IMR-90 (cell line): ENCODE measurements around the gene TCF4. TPM values are rescaled to one million over a fixed set of nuclear protein-coding genes. Genes with fewer than 3 reads are reported as not detected.

Experiments
- ATAC-seq: fragments of 200-7000 bp; cut with Tn5 transposase; 2 replicates; pipeline ENCODE4 v1.9.1; 2020; ENCODE audit warnings: low read depth, mild to moderate bottlenecking, moderate library complexity
- BruUV-seq: library from RNA; stranded (reverse); fragments of 400-500 nt; replicated peaks from 2 replicates; lab custom pipeline; 2021; lab: Mats Ljungman, UMichigan
- CTCF ChIA-PET: fragments of 300-600 bp; formaldehyde crosslinking; extraction: SDS; loops from one replicate; lab custom pipeline; 2021; ENCODE audit warnings: antibody characterized with exemption; lab: Yijun Ruan, JAX
- POLR2A ChIA-PET: fragments of 300-600 bp; sonication (Branson Sonifier 250); formaldehyde crosslinking; loops from one replicate; lab custom pipeline; 2022; ENCODE audit warnings: antibody characterized with exemption; ENCODE audit not compliant: unreplicated experiment; lab: Charles Lee
- DNase-seq: peaks from one replicate; pipeline ENCODE4 v3.0.0; 2013
- H2AFZ ChIP-seq: replicated peaks from 2 replicates; pipeline ENCODE3; 2013; ENCODE audit warnings: low read length, mild to moderate bottlenecking; ENCODE audit not compliant: poor library complexity
- H2AK5ac ChIP-seq: 2 replicates; pipeline ENCODE4 v1.6.1; 2013; ENCODE audit warnings: low read depth, low read length, inconsistent platforms
- H2AK9ac ChIP-seq: replicated peaks from 2 replicates; pipeline ENCODE3; 2013; ENCODE audit warnings: mild to moderate bottlenecking, low read depth, low read length, moderate library complexity; ENCODE audit not compliant: poor library complexity
- H2BK120ac ChIP-seq: 2 replicates; pipeline ENCODE4 v1.6.1; 2013; ENCODE audit warnings: low read depth, low read length, inconsistent platforms
- H2BK15ac ChIP-seq: 3 replicates; pipeline ENCODE4 v1.6.1; 2013; ENCODE audit warnings: low read depth, low read length, inconsistent platforms
- H2BK20ac ChIP-seq: 2 replicates; pipeline ENCODE4 v1.6.1; 2013; ENCODE audit warnings: low read depth, mild to moderate bottlenecking, inconsistent platforms, low read length, moderate library complexity
- H2BK5ac ChIP-seq: 2 replicates; pipeline ENCODE4 v1.6.1; 2013; ENCODE audit warnings: mild to moderate bottlenecking, low read depth, low read length, inconsistent platforms; ENCODE audit not compliant: poor library complexity, severe bottlenecking
- H3K14ac ChIP-seq: replicated peaks from 2 replicates; pipeline ENCODE4 v1.6.1; 2013; ENCODE audit warnings: low read depth, low read length, inconsistent platforms
- H3K18ac ChIP-seq: 2 replicates; pipeline ENCODE4 v1.6.1; 2013; ENCODE audit warnings: low read depth, low read length, control low read depth
- H3K23ac ChIP-seq: 2 replicates; pipeline ENCODE4 v1.6.1; 2013; ENCODE audit warnings: low read depth, low read length, inconsistent platforms
- H3K27ac ChIP-seq: 2 replicates; pipeline ENCODE4 v1.5.1; 2013; ENCODE audit warnings: mild to moderate bottlenecking, control low read depth, low read length; ENCODE audit not compliant: insufficient read depth
- H3K27me3 ChIP-seq: 2 replicates; pipeline ENCODE4 v1.6.1; 2013; ENCODE audit warnings: low read length; ENCODE audit not compliant: control insufficient read depth, insufficient read depth
- H3K36me3 ChIP-seq: 2 replicates; pipeline ENCODE4 v1.6.1; 2013; ENCODE audit warnings: low read length, mixed read lengths; ENCODE audit not compliant: control insufficient read depth, insufficient read depth
- H3K4ac ChIP-seq: 2 replicates; pipeline ENCODE4 v1.6.1; 2013; ENCODE audit warnings: low read depth, low read length, inconsistent platforms
- H3K4me1 ChIP-seq: 2 replicates; pipeline ENCODE4 v1.6.1; 2013; ENCODE audit warnings: low read length, mixed read lengths; ENCODE audit not compliant: control insufficient read depth, insufficient read depth
- H3K4me2 ChIP-seq: 2 replicates; pipeline ENCODE4 v1.6.1; 2013; ENCODE audit warnings: low read depth, mild to moderate bottlenecking, control low read depth, low read length, moderate library complexity
- H3K4me3 ChIP-seq: 2 replicates; pipeline ENCODE4 v1.5.1; 2013; ENCODE audit warnings: low read depth, mild to moderate bottlenecking, control low read depth, low read length, moderate library complexity; ENCODE audit not compliant: insufficient read depth
- H3K56ac ChIP-seq: 2 replicates; pipeline ENCODE4 v1.6.1; 2013; ENCODE audit warnings: low read length, inconsistent platforms; ENCODE audit not compliant: insufficient read depth; ENCODE audit errors: extremely low read depth
- H3K79me1 ChIP-seq, 2 experiments: 2 replicates each; pipeline ENCODE4 v1.6.1; 2013; ENCODE audit warnings: low read length in 2 of 2, inconsistent platforms in 1 of 2, low read depth in 1 of 2
- H3K9ac ChIP-seq: 2 replicates; pipeline ENCODE4 v1.6.1; 2013; ENCODE audit warnings: low read depth, low read length, control low read depth
- H3K9me1 ChIP-seq: 2 replicates; pipeline ENCODE4 v1.6.1; 2013; ENCODE audit warnings: low read length, inconsistent platforms; ENCODE audit not compliant: insufficient read depth
- H3K9me3 ChIP-seq: 2 replicates; pipeline ENCODE4 v1.6.1; 2013; ENCODE audit warnings: low read length; ENCODE audit not compliant: control insufficient read depth, insufficient read depth
- H4K20me1 ChIP-seq: 2 replicates; pipeline ENCODE4 v1.6.1; 2013; ENCODE audit warnings: low read length, inconsistent platforms; ENCODE audit not compliant: insufficient read depth
- H4K5ac ChIP-seq: 2 replicates; pipeline ENCODE4 v1.6.1; 2013; ENCODE audit warnings: mild to moderate bottlenecking, low read depth, low read length, control low read depth
- H4K8ac ChIP-seq, 2 experiments: 2 replicates each; pipeline ENCODE4 v1.6.1; 2013; ENCODE audit warnings: low read depth in 2 of 2, low read length in 2 of 2, control low read depth in 1 of 2, inconsistent platforms in 1 of 2
- H4K91ac ChIP-seq: 2 replicates; pipeline ENCODE4 v1.6.1; 2013; ENCODE audit warnings: low read depth, low read length, inconsistent platforms; ENCODE audit not compliant: insufficient read depth
- BHLHE40 ChIP-seq: fragments of 150-350 bp; IDR thresholded peaks from 2 replicates; pipeline ENCODE4 v1.6.1; 2016; ENCODE audit warnings: mild to moderate bottlenecking, low read depth, low read length
- CEBPB ChIP-seq: IDR thresholded peaks from 2 replicates; pipeline ENCODE4 v1.6.1; 2012; ENCODE audit warnings: low read depth, low read length, improper control_type of control experiment
- FOS ChIP-seq: fragments of 150-350 bp; IDR thresholded peaks from 2 replicates; pipeline ENCODE4 v1.6.1; 2016; ENCODE audit warnings: low read depth, low read length
- MAZ ChIP-seq: IDR thresholded peaks from 2 replicates; pipeline ENCODE4 v1.6.1; 2012; ENCODE audit warnings: low read depth, mild to moderate bottlenecking, low read length, improper control_type of control experiment, moderate library complexity, borderline replicate concordance
- MXI1 ChIP-seq: IDR thresholded peaks from 2 replicates; pipeline ENCODE4 v1.6.1; 2012; ENCODE audit warnings: low read depth, mild to moderate bottlenecking, low read length, moderate library complexity, borderline replicate concordance
- NFE2L2 ChIP-seq: fragments of 150-350 bp; IDR thresholded peaks from 2 replicates; pipeline ENCODE4 v1.6.1; 2016; ENCODE audit warnings: low read depth, mild to moderate bottlenecking, low read length
- POLR2A ChIP-seq: IDR thresholded peaks from 2 replicates; pipeline ENCODE4 v1.6.1; 2012; ENCODE audit warnings: mild to moderate bottlenecking, low read depth, low read length
- RFX5 ChIP-seq: IDR thresholded peaks from 2 replicates; pipeline ENCODE4 v1.8.0; 2012; ENCODE audit warnings: low read depth, mild to moderate bottlenecking, low read length, moderate library complexity
- WGBS, 2 experiments: methylation state at CpG; one replicate each; pipeline versions ENCODE4 v1.1.5 to v1.1.7; 2013; ENCODE audit warnings: missing lambda C conversion rate in 2 of 2; ENCODE audit not compliant: insufficient read length in 1 of 2; ENCODE audit errors: extremely low coverage in 2 of 2; 5-methylcytosine and 5-hydroxymethylcytosine counted together
- dilution Hi-C: fragments of 300-500 bp; cut with HindIII; formaldehyde crosslinking; loops from one replicate; pipeline ENCODE4 v1.14.3; 2018; ENCODE audit warnings: low sequenced_read_pairs; ENCODE audit not compliant: unreplicated experiment
- in situ Hi-C: fragments of 300-500 bp; cut with MboI; formaldehyde crosslinking; loops from 3 replicates; pipeline ENCODE4 v1.14.3; 2019; ENCODE audit warnings: low sequenced_read_pairs, inconsistent platforms, mixed read lengths
- intact Hi-C: fragments of 100-400 bp; cut with micrococcal nuclease; formaldehyde crosslinking; loops from 2 replicates; pipeline ENCODE4 v1.10.0; 2022
- polyA plus RNA-seq, 3 experiments: library from polyadenylated mRNA; depleted of rRNA; stranded (reverse); fragments of >200 nt; gene quantifications; 2 replicates each; pipeline ENCODE4 v1.2.3, GENCODE V29; 2012; ENCODE audit warnings: low replicate concordance in 1 of 3
- total RNA-seq: library from RNA; depleted of rRNA; stranded (reverse); fragments of >200 nt; gene quantifications from 2 replicates; pipeline ENCODE4 v1.2.3, GENCODE V29; 2012

Gene TCF4
- total and polyA plus RNA-seq, 2 of the 4 experiments (the other 2 are of a cell fraction) = 30.0 to 87.1 TPM

- Histone ChIP-seq H4K5ac (no peak overlapping the region; the same call in 1 of the 2 replicates), H3K27ac (no peak overlapping the region), H3K23ac (no peak overlapping the region), H3K4ac (no peak overlapping the region), H2AK9ac (no peak overlapping the region), H3K9me3 (no peaks in the 10 kb centered on the region), H4K91ac (no peak overlapping the region), H2AFZ (no peak overlapping the region), H3K56ac (no peak overlapping the region), H4K20me1 (peaks cover 7% of the 10 kb centered on the region; the same call in 1 of the 2 replicates), H3K9ac (no peak overlapping the region), H3K9me1 (peaks cover 11% of the 10 kb centered on the region), H4K8ac (no peak overlapping the region), H2BK20ac (no peak overlapping the region), H2BK5ac (no peak overlapping the region), H2BK15ac (no peak overlapping the region), H2BK120ac (no peak overlapping the region), H3K4me1 (peaks cover 7% of the 10 kb centered on the region), H3K4me3 (no peak overlapping the region), H3K79me1 (peaks cover 26 to 47% of the 10 kb centered on the region in 2 experiments; a peak in 3 of 4 replicates), H2AK5ac (no peak overlapping the region), H3K18ac (no peak overlapping the region), H3K14ac (no peak overlapping the region), H3K4me2 (no peak overlapping the region), H3K36me3 (peaks cover 4% of the 10 kb centered on the region), H3K27me3 (no peaks in the 10 kb centered on the region)
- ATAC-seq (no peak), DNase-seq (no peak)
- ChIA-PET CTCF (no interaction called here), POLR2A (no interaction called here)
- dilution Hi-C loops = no loop called here
- intact Hi-C loops = loop anchor here (10.0 kb wide), 1 partner anchor 1045 kb away; no protein-coding TSS in a partner anchor
- in situ Hi-C loops = no loop called here
- BruUV-seq = no TSS peak
- WGBS, 2 experiments = 100% methylated on average over 1 of the region's 1 CpG; no CpG with 5 or more reads in 1 of the 2 experiments
- TF ChIP-seq NFE2L2 (no peak), POLR2A (no peak), MAZ (no peak), FOS (no peak), MXI1 (no peak), CEBPB (no peak), RFX5 (no peak), BHLHE40 (no peak)
Observed at GRCh38 chr18:55349685-55350084, 238.3 kb downstream of the TCF4 start.
